ENCODE measurements around the gene LRCH4. TPM values are rescaled to one million over a fixed set of nuclear protein-coding genes. Genes with fewer than 3 reads are reported as not detected.
A peak's percentile ranks its signal among the peaks of the same experiment; 100 is the strongest.

LRCH4 gene
- total RNA-seq, 2 experiments from 2014 or later: 70.3 to 71.7 TPM

GRCh38 chr7:100573691-100574361, 12.1 kb downstream of the LRCH4 start, which contains the start of gene SAP25:
Gene SAP25, minus strand, starts transcription at chr7:100573900. Its CDS starts 158 bp downstream, at chr7:100573742.
- H3K4me3 Mint-ChIP-seq: no peak within 1 kb of the TSS
- H3K4me1 Mint-ChIP-seq: peaks cover 25% of the 10 kb centered on the region
- ATAC-seq: no peak
- no peaks in the 10 kb centered on the region for H3K9me3 Mint-ChIP-seq (ENCODE audit: low read depth)
- H3K27ac Mint-ChIP-seq: no peak within 1 kb of the TSS
- CTCF ChIA-PET: no interaction called here
- no peak for DNase-seq
- POLR2A ChIA-PET: no interaction called here
- intact Hi-C loops (cut with DNase I, micrococcal nuclease): no loop called here
- no peaks in the 10 kb centered on the region for H3K27me3 Mint-ChIP-seq
- H3K36me3 Mint-ChIP-seq (ENCODE audit: low read depth): peaks cover 17% of the 10 kb centered on the region

- Mint-ChIP-seq H3K4me3 (no peak overlapping the region), H3K36me3 (ENCODE audit: low read depth) (peaks cover 16% of the 10 kb centered on the region), H3K4me1 (peaks cover 29% of the 10 kb centered on the region), H3K27ac (no peak overlapping the region), H3K9me3 (ENCODE audit: low read depth) (no peaks in the 10 kb centered on the region), H3K27me3 (no peaks in the 10 kb centered on the region)
- CTCF ChIA-PET: no interaction called here
- intact Hi-C loops (cut with DNase I, micrococcal nuclease): no loop called here
- POLR2A ChIA-PET: interaction anchor here (0.6 kb wide), 1 partner anchor 27 kb away, joined by 3 read pairs; no protein-coding TSS in a partner anchor
- ATAC-seq (no peak), DNase-seq (no peak)
These were observed 12.8 kb downstream of the LRCH4 start for GRCh38 chr7:100572949-100573675.

GRCh38 chr7:100572281-100572948, 13.5 kb downstream of the LRCH4 start:
- DNase-seq (no peak), ATAC-seq (no peak)
- Mint-ChIP-seq H3K36me3 (ENCODE audit: low read depth) (peaks cover 16% of the 10 kb centered on the region), H3K4me3 (no peak overlapping the region), H3K4me1 (peaks cover 36% of the 10 kb centered on the region), H3K27me3 (no peaks in the 10 kb centered on the region), H3K27ac (no peak overlapping the region), H3K9me3 (ENCODE audit: low read depth) (no peaks in the 10 kb centered on the region)
- CTCF ChIA-PET: no interaction called here
- POLR2A ChIA-PET: interaction anchor here (0.6 kb wide), 1 partner anchor 26 kb away, joined by 3 read pairs; no protein-coding TSS in a partner anchor
- intact Hi-C loops (cut with DNase I, micrococcal nuclease): no loop called here

DNA sequence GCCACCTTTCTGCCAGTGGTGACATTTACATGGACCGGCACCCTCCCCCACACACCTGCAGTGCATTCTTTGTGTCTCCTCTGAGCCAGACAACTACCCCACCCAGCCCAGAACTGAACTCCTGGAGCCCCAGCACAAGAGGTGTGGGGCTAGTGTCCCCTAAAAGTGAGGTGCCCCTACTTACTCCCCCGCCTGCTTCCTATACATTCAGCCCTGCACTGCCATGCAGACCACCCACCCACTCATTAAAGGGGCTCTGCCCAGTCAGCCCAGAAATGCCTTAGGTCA, 14.2 kb downstream of the LRCH4 start:
- CTCF ChIA-PET: interaction anchor here (0.9 to 1.9 kb wide), 4 partner anchors 12 to 29 kb away, joined by 3 to 6 read pairs (median 4); partner anchors contain the start of genes FBXO24 and LRCH4
- POLR2A ChIA-PET: interaction anchor here (1.6 kb wide), 1 partner anchor 13 kb away, joined by 8 read pairs; no protein-coding TSS in a partner anchor
- Mint-ChIP-seq H3K36me3 (ENCODE audit: low read depth) (peaks cover 16% of the 10 kb centered on the region), H3K9me3 (ENCODE audit: low read depth) (no peaks in the 10 kb centered on the region), H3K27ac (no peak overlapping the region), H3K4me3 (no peak overlapping the region), H3K4me1 (peaks cover 36% of the 10 kb centered on the region), H3K27me3 (no peaks in the 10 kb centered on the region)
- no peak for ATAC-seq
- DNase-seq: no peak
- intact Hi-C loops (cut with DNase I, micrococcal nuclease): no loop called here

GRCh38 chr7:100570954-100571828, 14.7 kb downstream of the LRCH4 start:
- Mint-ChIP-seq H3K27me3 (no peaks in the 10 kb centered on the region), H3K36me3 (ENCODE audit: low read depth) (peaks cover 13% of the 10 kb centered on the region), H3K9me3 (ENCODE audit: low read depth) (no peaks in the 10 kb centered on the region), H3K4me1 (peaks cover 36% of the 10 kb centered on the region), H3K27ac (no peak overlapping the region), H3K4me3 (no peak overlapping the region)
- intact Hi-C loops (cut with DNase I, micrococcal nuclease): no loop called here
- DNase-seq (peak; percentile 25), ATAC-seq (no peak)
- ChIA-PET CTCF (interaction anchor here (0.9 to 1.9 kb wide), 6 partner anchors 12 to 97 kb away, joined by 3 to 6 read pairs (median 3); partner anchors contain the start of genes FBXO24 and LRCH4), POLR2A (interaction anchor here (0.6 to 1.6 kb wide), 2 partner anchors 13 to 109 kb away, joined by 8 read pairs; no protein-coding TSS in a partner anchor)

DNA sequence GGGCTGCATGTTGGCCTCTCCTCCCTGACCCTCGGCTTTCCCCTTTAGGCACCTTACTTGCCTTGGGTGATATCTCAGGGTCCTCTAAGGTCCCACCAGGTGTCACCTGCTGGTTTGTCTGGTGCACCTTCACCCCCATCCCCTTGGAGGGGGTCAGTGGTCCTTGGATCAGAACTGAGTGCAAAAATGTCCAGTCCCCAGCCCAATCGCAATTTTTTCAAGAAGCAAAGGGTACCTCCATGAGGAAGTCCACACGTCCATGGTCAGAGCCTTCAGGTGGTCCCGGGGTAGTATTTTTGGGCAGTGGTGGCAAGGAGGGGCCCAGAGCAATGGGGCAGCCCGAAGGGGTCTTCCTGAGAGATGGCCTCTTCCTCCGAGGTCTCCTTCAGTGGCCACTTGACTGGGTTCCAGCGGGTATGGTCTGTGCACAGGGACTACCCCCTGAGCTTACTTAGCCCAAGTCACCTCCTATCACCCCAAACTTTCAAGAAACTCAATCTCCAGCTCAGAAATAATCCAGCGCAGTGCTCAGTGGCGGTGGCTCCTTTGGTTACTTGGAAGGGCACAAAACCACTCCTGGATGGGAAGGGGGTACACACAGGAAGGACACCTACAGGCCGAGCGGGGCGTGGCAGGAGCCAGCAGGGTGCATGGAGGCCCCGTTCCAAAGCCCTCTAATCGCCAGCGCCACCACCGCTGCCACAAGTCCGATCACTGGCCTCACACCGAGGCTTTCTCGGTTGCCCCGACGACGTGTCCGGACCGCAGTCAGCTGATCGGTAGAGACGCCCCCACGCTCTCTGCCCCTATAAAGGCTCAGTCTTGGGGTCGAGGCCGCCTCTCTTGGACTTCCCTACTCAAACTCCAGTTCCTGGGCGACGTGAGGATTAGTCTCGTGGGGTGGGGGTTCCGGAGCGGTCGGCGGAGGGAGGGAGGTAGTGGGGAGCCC, 16.8 kb downstream of the LRCH4 start:
- intact Hi-C loops (cut with DNase I, micrococcal nuclease): loop anchor here in 1 of 2 experiments (2.0 kb wide), 1 partner anchor 14 kb away; no protein-coding TSS in a partner anchor
- ATAC-seq (peak; percentile 45), DNase-seq (peak; percentile 73)
- H3K27me3 Mint-ChIP-seq: no peaks in the 10 kb centered on the region
- H3K36me3 Mint-ChIP-seq (ENCODE audit: low read depth): peaks cover 17% of the 10 kb centered on the region
- no peaks in the 10 kb centered on the region for H3K9me3 Mint-ChIP-seq (ENCODE audit: low read depth)
- H3K27ac Mint-ChIP-seq: no peak overlapping the region
- peak overlapping the region; percentile 2 for H3K4me3 Mint-ChIP-seq
- ChIA-PET CTCF (interaction anchor here (0.6 to 1.5 kb wide), 4 partner anchors 10 to 87 kb away, joined by 3 to 5 read pairs (median 4); no protein-coding TSS in a partner anchor), POLR2A (interaction anchor here (1.2 kb wide), 1 partner anchor 17 kb away, joined by 3 read pairs; the partner anchor contains the start of gene FBXO24)
- H3K4me1 Mint-ChIP-seq: peaks cover 36% of the 10 kb centered on the region

GRCh38 chr7:100568176-100568895, 17.6 kb downstream of the LRCH4 start:
- intact Hi-C loops (cut with DNase I, micrococcal nuclease): loop anchor here in 1 of 2 experiments (2.0 kb wide), 1 partner anchor 14 kb away; no protein-coding TSS in a partner anchor

GRCh38 chr7:100567751-100568175, 18.2 kb downstream of the LRCH4 start:
- H3K9me3 Mint-ChIP-seq (ENCODE audit: low read depth): no peaks in the 10 kb centered on the region
- peaks cover 41% of the 10 kb centered on the region for H3K4me1 Mint-ChIP-seq
- H3K36me3 Mint-ChIP-seq (ENCODE audit: low read depth): peaks cover 29% of the 10 kb centered on the region
- peak overlapping the region; percentile 47 for H3K27ac Mint-ChIP-seq
- CTCF ChIA-PET: interaction anchor here (1.3 to 1.5 kb wide), 2 partner anchors 8 to 19 kb away, joined by 5 to 7 read pairs; partner anchors contain the start of genes FBXO24 and LRCH4
- no peaks in the 10 kb centered on the region for H3K27me3 Mint-ChIP-seq
- H3K4me3 Mint-ChIP-seq: no peak overlapping the region
- DNase-seq (no peak), ATAC-seq (no peak)
- POLR2A ChIA-PET: no interaction called here
- intact Hi-C loops (cut with DNase I, micrococcal nuclease): loop anchor here in 1 of 2 experiments (2.0 kb wide), 1 partner anchor 15 kb away; no protein-coding TSS in a partner anchor

More at GRCh38 chr7:100568176-100568895, 17.6 kb downstream of the LRCH4 start:
- CTCF ChIA-PET: interaction anchor here (0.7 to 1.5 kb wide), 3 partner anchors 9 to 67 kb away, joined by 3 to 5 read pairs (median 4); no protein-coding TSS in a partner anchor
- POLR2A ChIA-PET: interaction anchor here (1.2 kb wide), 1 partner anchor 18 kb away, joined by 3 read pairs; the partner anchor contains the start of gene FBXO24
- Mint-ChIP-seq H3K4me3 (no peak overlapping the region), H3K4me1 (peaks cover 41% of the 10 kb centered on the region), H3K27me3 (no peaks in the 10 kb centered on the region), H3K36me3 (ENCODE audit: low read depth) (peaks cover 24% of the 10 kb centered on the region), H3K9me3 (ENCODE audit: low read depth) (no peaks in the 10 kb centered on the region), H3K27ac (peak overlapping the region; percentile 47)
- DNase-seq (no peak), ATAC-seq (no peak)

DNA sequence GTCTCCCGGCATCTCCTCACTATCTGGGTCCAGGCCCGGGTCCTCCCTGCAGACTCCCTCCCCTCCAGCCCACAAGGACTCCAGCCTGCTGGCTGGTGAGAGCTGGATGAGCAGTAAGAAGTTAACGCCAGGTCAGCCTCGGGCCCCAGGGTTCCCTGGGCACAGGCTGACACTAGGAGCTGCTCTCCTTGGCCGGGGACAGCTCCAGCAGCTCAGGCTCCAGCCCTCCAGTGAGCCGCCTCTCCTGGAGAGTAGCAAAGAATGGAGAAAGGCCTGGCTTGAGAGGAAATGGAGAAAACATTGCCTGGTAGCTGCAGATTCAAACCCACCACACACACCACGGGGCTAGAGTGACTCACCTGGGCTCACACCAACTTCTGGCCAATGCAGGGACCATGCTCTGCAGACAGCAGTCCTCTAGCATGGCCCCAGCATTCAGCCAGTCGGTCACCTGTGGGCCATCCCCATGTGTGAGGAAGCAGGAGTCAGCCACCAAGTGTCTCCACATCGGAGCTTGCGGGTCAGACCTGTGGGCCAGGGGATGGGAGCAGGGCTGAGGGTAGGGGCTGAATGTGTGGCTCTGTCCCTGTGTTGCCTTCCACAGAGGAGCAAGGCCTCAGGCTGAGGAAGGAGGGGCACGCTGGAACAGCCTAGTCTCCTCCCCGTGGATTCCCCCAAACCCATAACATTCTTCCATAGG, 18.7 kb downstream of the LRCH4 start:
- H3K9me3 Mint-ChIP-seq (ENCODE audit: low read depth): no peaks in the 10 kb centered on the region
- peaks cover 41% of the 10 kb centered on the region for H3K4me1 Mint-ChIP-seq
- H3K4me3 Mint-ChIP-seq: no peak overlapping the region
- H3K36me3 Mint-ChIP-seq (ENCODE audit: low read depth): peaks cover 31% of the 10 kb centered on the region
- CTCF ChIA-PET: interaction anchor here (1.1 to 1.3 kb wide), 2 partner anchors 19 to 70 kb away, joined by 3 to 7 read pairs; partner anchors contain the start of genes FBXO24 and LRCH4
- H3K27me3 Mint-ChIP-seq: no peaks in the 10 kb centered on the region
- DNase-seq: no peak
- intact Hi-C loops (cut with DNase I, micrococcal nuclease): no loop called here
- H3K27ac Mint-ChIP-seq: no peak overlapping the region
- ATAC-seq: no peak
- POLR2A ChIA-PET: interaction anchor here (0.5 kb wide), 1 partner anchor 19 kb away, joined by 3 read pairs; the partner anchor contains the start of gene FBXO24

Measured in activated CD4-positive, alpha-beta T cell treated with anti-CD3 and anti-CD28 coated beads for 36 hours (primary cell).